HCT116 (cell line): ENCODE data around the gene JPH3. TPM values are rescaled to one million over a fixed set of nuclear protein-coding genes. Genes with fewer than 3 reads are reported as not detected.

Source experiments
- ATAC-seq: fragments of 200-7000 bp; cut with Tn5 transposase; 2 replicates; pipeline ENCODE4 v1.9.1; 2020; ENCODE audit warnings: mild to moderate bottlenecking, moderate library complexity
- BruUV-seq: library from RNA; stranded (reverse); fragments of 400-500 nt; replicated peaks from 2 replicates; lab custom pipeline; 2021; lab: Mats Ljungman, UMichigan
- CTCF ChIA-PET: fragments of 300-600 bp; sonication (Branson Sonifier 250); formaldehyde crosslinking; loops from one replicate; lab custom pipeline; 2021; ENCODE audit warnings: antibody characterized with exemption; lab: Charles Lee
- POLR2A ChIA-PET: fragments of 300-600, 350-600 bp; sonication (Branson Sonifier 250); formaldehyde crosslinking; loops from one replicate; lab custom pipeline; 2021; ENCODE audit warnings: antibody characterized with exemption; lab: Charles Lee
- RAD21 ChIA-PET, 2 experiments: fragments of 300-600 bp; sonication (Branson Sonifier 250); formaldehyde crosslinking; loops; one replicate each; lab custom pipeline; 2023; ENCODE audit warnings: low total read pairs in 2 of 2; ENCODE audit not compliant: uncharacterized antibody in 2 of 2, unreplicated experiment in 2 of 2, low non-redundant PET in 1 of 2; lab: Charles Lee
- DNase-seq: peaks from one replicate; pipeline ENCODE4 v3.0.0-alpha.2; 2010; ENCODE audit warnings: low read depth, low spot score
- H2AFZ ChIP-seq: fragments of 200-600 bp; shearing (Covaris generic), sonication (generic); 2 replicates; pipeline ENCODE4 v1.6.1; 2017; ENCODE audit warnings: low read depth, mixed run types, mixed read lengths, antibody characterized with exemption, low read length; ENCODE audit not compliant: poor library complexity, severe bottlenecking
- H3K27ac ChIP-seq: 2 replicates; pipeline ENCODE4 v1.5.1; 2012; ENCODE audit warnings: low read depth, low read length
- H3K27me3 ChIP-seq: fragments of 200-600 bp; sonication (generic); 2 replicates; pipeline ENCODE4 v1.6.1; 2016; ENCODE audit warnings: mixed run types, low read length, mixed read lengths; ENCODE audit not compliant: insufficient read depth
- H3K36me3 ChIP-seq, 2 experiments: fragments of 200-500 bp in 1 of 2; fragments of 200-600 bp in 1 of 2; sonication (Bioruptor generic) in 1 of 2; sonication (generic) in 1 of 2; 2 replicates each; pipeline versions ENCODE4 v1.5.1 to v1.6.1; 2014 to 2016; ENCODE audit warnings: low read length in 2 of 2, inconsistent platforms in 1 of 2, mixed read lengths in 1 of 2, mixed run types in 1 of 2; ENCODE audit not compliant: insufficient read depth in 2 of 2, control insufficient read depth in 1 of 2
- H3K4me1 ChIP-seq, 2 experiments: fragments of 200-600 bp in 1 of 2; sonication (generic) in 1 of 2; 2 replicates each; pipeline versions ENCODE4 v1.5.1 to v1.6.1; 2012 to 2017; ENCODE audit warnings: low read length in 2 of 2, inconsistent platforms in 1 of 2, mild to moderate bottlenecking in 1 of 2, mixed read lengths in 1 of 2, mixed run types in 1 of 2, moderate library complexity in 1 of 2; ENCODE audit not compliant: insufficient read depth in 2 of 2, control insufficient read depth in 1 of 2
- H3K4me2 ChIP-seq: fragments of 200-600 bp; sonication (generic); 2 replicates; pipeline ENCODE4 v1.6.1; 2017; ENCODE audit warnings: mixed run types, low read length, mixed read lengths
- H3K4me3 ChIP-seq, 2 experiments: fragments of 200-600 bp in 1 of 2; sonication (generic) in 1 of 2; replicated peaks in 1 of 2; 2 replicates each; pipeline ENCODE4 v1.5.1; 2011 to 2016; ENCODE audit warnings: low read length in 2 of 2, control low read depth in 1 of 2, low read depth in 1 of 2, mild to moderate bottlenecking in 1 of 2, mixed read lengths in 1 of 2, mixed run types in 1 of 2
- H3K79me2 ChIP-seq: fragments of 200-600 bp; sonication (generic); 2 replicates; pipeline ENCODE4 v1.6.1; 2017; ENCODE audit warnings: mild to moderate bottlenecking, mixed run types, low read length, moderate library complexity, mixed read lengths; ENCODE audit not compliant: insufficient read depth
- H3K9ac ChIP-seq: fragments of 200-600 bp; sonication (generic); 2 replicates; pipeline ENCODE4 v1.6.1; 2016; ENCODE audit warnings: low read length, mixed read lengths
- H3K9me2 ChIP-seq: fragments of 200-600 bp; sonication (generic), shearing (Covaris generic); 2 replicates; pipeline ENCODE4 v1.6.1; 2017; ENCODE audit warnings: mixed run types, mild to moderate bottlenecking, moderate library complexity; ENCODE audit not compliant: insufficient read depth
- H3K9me3 ChIP-seq, 2 experiments: fragments of 200-500 bp in 1 of 2; fragments of 200-600 bp in 1 of 2; sonication (Bioruptor generic) in 1 of 2; sonication (generic) in 1 of 2; 2 replicates each; pipeline ENCODE4 v1.6.1; 2014 to 2017; ENCODE audit warnings: low read length in 2 of 2, mixed read lengths in 2 of 2, inconsistent platforms in 1 of 2, low read depth in 1 of 2, mild to moderate bottlenecking in 1 of 2, mixed run types in 1 of 2, moderate library complexity in 1 of 2; ENCODE audit not compliant: control insufficient read depth in 1 of 2, insufficient read depth in 1 of 2
- H4K20me1 ChIP-seq: fragments of 200-600 bp; sonication (generic), shearing (Covaris generic); 2 replicates; pipeline ENCODE4 v1.6.1; 2017; ENCODE audit warnings: mixed run types, mild to moderate bottlenecking, moderate library complexity; ENCODE audit not compliant: insufficient read depth
- CBX3 ChIP-seq: IDR thresholded peaks from 2 replicates; pipeline ENCODE4 v1.6.1; 2012; ENCODE audit warnings: low read depth
- EZH2 ChIP-seq: fragments of 200-600 bp; sonication (generic); IDR thresholded peaks from 2 replicates; pipeline ENCODE4 v1.6.1; 2017; ENCODE audit warnings: antibody characterized with exemption, mixed run types
- EZH2phosphoT487 ChIP-seq: fragments of 200-600 bp; IDR thresholded peaks from 2 replicates; pipeline ENCODE4 v1.6.1; 2018; ENCODE audit warnings: antibody characterized with exemption, borderline replicate concordance
- FOSL1 ChIP-seq: IDR thresholded peaks from 2 replicates; pipeline ENCODE4 v1.6.1; 2012; ENCODE audit warnings: low read depth
- POLR2A ChIP-seq: IDR thresholded peaks from 2 replicates; pipeline ENCODE4 v1.7.0; 2011; ENCODE audit warnings: borderline replicate concordance; ENCODE audit not compliant: insufficient read depth, insufficient read length; ENCODE audit errors: extremely low read depth
- SP1 ChIP-seq: IDR thresholded peaks from 2 replicates; pipeline ENCODE4 v1.6.1; 2012; ENCODE audit warnings: low read depth
- YY1 ChIP-seq: IDR thresholded peaks from 2 replicates; pipeline ENCODE4 v1.6.1; 2011; ENCODE audit warnings: low read length, low read depth, moderate library complexity, mild to moderate bottlenecking; ENCODE audit not compliant: insufficient replicate concordance; ENCODE audit errors: extremely low read depth
- ZFX ChIP-seq: fragments of 450-650 bp; IDR thresholded peaks from 2 replicates; pipeline ENCODE4 v1.6.1; 2017
- ZNF274 ChIP-seq: fragments of 200-500 bp; sonication (Bioruptor generic); IDR thresholded peaks from 2 replicates; pipeline ENCODE4 v1.6.1; 2014; ENCODE audit warnings: mild to moderate bottlenecking, low read depth, low read length, inconsistent platforms
- intact Hi-C: fragments of 100-400 bp; cut with micrococcal nuclease; formaldehyde crosslinking; loops from 2 replicates; pipeline ENCODE4 v1.10.0; 2022
- total RNA-seq: library from RNA; stranded (reverse); gene quantifications from one replicate; pipeline ENCODE4 v1.2.1, GENCODE V29; 2021; ENCODE audit not compliant: unreplicated experiment
- TF ChIP-seq, protein P1 (sequence below), 3 experiments: fragments of 200-600 bp in 1 of 3; sonication (generic) in 1 of 3; IDR thresholded peaks in 2 of 3; conservative IDR thresholded peaks in 1 of 3; 2 replicates each; pipeline ENCODE4 v1.5.1; 2012 to 2017; ENCODE audit warnings: low read depth in 2 of 3, low read length in 2 of 3, antibody characterized with exemption in 1 of 3, borderline replicate concordance in 1 of 3, control low read depth in 1 of 3, mild to moderate bottlenecking in 1 of 3, mixed read lengths in 1 of 3, mixed run types in 1 of 3, moderate library complexity in 1 of 3; ENCODE audit not compliant: insufficient read depth in 1 of 3
- TF ChIP-seq, protein P2 (sequence below): IDR thresholded peaks from 2 replicates; pipeline ENCODE4 v1.6.1; 2012; ENCODE audit warnings: low read depth
- TF ChIP-seq, protein P3 (sequence below): IDR thresholded peaks from 2 replicates; pipeline ENCODE4 v1.6.1; 2012

JPH3 gene
- total RNA-seq, 1 experiment from 2014 or later: 0.10 TPM

- Histone ChIP-seq H3K9me3 (no peaks in the 10 kb centered on the region), H3K4me2 (no peak overlapping the region), H3K9ac (no peak overlapping the region), H3K27ac (no peak overlapping the region), H3K9me2 (no peaks in the 10 kb centered on the region), H3K36me3 (no peaks in the 10 kb centered on the region), H3K4me1 (peaks cover 2 to 13% of the 10 kb centered on the region in 2 experiments; a peak in 2 of 4 replicates), H3K79me2 (no peaks in the 10 kb centered on the region), H4K20me1 (no peaks in the 10 kb centered on the region), H2AFZ (no peak overlapping the region), H3K27me3 (peaks cover 8% of the 10 kb centered on the region; the same call in 1 of the 2 replicates), H3K4me3 (no peak overlapping the region)
- ChIA-PET RAD21 (no interaction called here), CTCF (interaction anchor here (1.5 kb wide), 1 partner anchor 12 kb away, joined by 5 read pairs; no protein-coding TSS in a partner anchor), POLR2A (no interaction called here)
- BruUV-seq: no TSS peak
- intact Hi-C loops: no loop called here
- ATAC-seq (no peak), DNase-seq (no peak)
- TF ChIP-seq POLR2A (no peak), ZFX (no peak), FOSL1 (no peak), SP1 (no peak), EZH2 (no peak), CBX3 (no peak), EZH2phosphoT487 (no peak), ZNF274 (no peak), YY1 (no peak)
- TF ChIP-seq, protein P1, sequence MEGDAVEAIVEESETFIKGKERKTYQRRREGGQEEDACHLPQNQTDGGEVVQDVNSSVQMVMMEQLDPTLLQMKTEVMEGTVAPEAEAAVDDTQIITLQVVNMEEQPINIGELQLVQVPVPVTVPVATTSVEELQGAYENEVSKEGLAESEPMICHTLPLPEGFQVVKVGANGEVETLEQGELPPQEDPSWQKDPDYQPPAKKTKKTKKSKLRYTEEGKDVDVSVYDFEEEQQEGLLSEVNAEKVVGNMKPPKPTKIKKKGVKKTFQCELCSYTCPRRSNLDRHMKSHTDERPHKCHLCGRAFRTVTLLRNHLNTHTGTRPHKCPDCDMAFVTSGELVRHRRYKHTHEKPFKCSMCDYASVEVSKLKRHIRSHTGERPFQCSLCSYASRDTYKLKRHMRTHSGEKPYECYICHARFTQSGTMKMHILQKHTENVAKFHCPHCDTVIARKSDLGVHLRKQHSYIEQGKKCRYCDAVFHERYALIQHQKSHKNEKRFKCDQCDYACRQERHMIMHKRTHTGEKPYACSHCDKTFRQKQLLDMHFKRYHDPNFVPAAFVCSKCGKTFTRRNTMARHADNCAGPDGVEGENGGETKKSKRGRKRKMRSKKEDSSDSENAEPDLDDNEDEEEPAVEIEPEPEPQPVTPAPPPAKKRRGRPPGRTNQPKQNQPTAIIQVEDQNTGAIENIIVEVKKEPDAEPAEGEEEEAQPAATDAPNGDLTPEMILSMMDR (IDR thresholded peaks at IDR 0.05 in 2 of 3, conservative IDR thresholded peaks at IDR 0.05 in 1 of 3; ENCODE audit: borderline replicate concordance in 1 of 3, insufficient read depth in 1 of 3, low read depth in 2 of 3, low read length in 2 of 3): no peak
- TF ChIP-seq, protein P2, sequence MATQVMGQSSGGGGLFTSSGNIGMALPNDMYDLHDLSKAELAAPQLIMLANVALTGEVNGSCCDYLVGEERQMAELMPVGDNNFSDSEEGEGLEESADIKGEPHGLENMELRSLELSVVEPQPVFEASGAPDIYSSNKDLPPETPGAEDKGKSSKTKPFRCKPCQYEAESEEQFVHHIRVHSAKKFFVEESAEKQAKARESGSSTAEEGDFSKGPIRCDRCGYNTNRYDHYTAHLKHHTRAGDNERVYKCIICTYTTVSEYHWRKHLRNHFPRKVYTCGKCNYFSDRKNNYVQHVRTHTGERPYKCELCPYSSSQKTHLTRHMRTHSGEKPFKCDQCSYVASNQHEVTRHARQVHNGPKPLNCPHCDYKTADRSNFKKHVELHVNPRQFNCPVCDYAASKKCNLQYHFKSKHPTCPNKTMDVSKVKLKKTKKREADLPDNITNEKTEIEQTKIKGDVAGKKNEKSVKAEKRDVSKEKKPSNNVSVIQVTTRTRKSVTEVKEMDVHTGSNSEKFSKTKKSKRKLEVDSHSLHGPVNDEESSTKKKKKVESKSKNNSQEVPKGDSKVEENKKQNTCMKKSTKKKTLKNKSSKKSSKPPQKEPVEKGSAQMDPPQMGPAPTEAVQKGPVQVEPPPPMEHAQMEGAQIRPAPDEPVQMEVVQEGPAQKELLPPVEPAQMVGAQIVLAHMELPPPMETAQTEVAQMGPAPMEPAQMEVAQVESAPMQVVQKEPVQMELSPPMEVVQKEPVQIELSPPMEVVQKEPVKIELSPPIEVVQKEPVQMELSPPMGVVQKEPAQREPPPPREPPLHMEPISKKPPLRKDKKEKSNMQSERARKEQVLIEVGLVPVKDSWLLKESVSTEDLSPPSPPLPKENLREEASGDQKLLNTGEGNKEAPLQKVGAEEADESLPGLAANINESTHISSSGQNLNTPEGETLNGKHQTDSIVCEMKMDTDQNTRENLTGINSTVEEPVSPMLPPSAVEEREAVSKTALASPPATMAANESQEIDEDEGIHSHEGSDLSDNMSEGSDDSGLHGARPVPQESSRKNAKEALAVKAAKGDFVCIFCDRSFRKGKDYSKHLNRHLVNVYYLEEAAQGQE: no peak
- TF ChIP-seq, protein P3, sequence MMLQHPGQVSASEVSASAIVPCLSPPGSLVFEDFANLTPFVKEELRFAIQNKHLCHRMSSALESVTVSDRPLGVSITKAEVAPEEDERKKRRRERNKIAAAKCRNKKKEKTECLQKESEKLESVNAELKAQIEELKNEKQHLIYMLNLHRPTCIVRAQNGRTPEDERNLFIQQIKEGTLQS: no peak
Measured at GRCh38 chr16:87648236-87648635, 45.9 kb downstream of the JPH3 start.
